Pulmonary artery endothelial cell (primary cell): ENCODE measurements around the gene FAM20B. TPM values are rescaled to one million over a fixed set of nuclear protein-coding genes. Genes with fewer than 3 reads are reported as not detected.

Experiments used
- DNase-seq: peaks from one replicate; pipeline ENCODE4 v3.0.0-alpha.2; 2011; ENCODE audit warnings: low read depth, low spot score
- total RNA-seq: library from RNA; depleted of rRNA; stranded (reverse); fragments of >200 nt; gene quantifications from 2 replicates; pipeline ENCODE4 v1.2.3, GENCODE V29; 2014

Gene FAM20B
- total RNA-seq, 1 donor from 2014 or later: 38.1 TPM

- DNase-seq: no peak
Observed at GRCh38 chr1:179048339-179049124, 22.8 kb downstream of the FAM20B start.

GRCh38 chr1:179052776-179053175 is 27.1 kb downstream of the FAM20B start:
- DNase-seq: no peak

GRCh38 chr1:179053486-179053885 is 27.8 kb downstream of the FAM20B start:
- no peak for DNase-seq

- DNase-seq: no peak
Observed at GRCh38 chr1:179055937-179056336, 30.2 kb downstream of the FAM20B start.

GRCh38 chr1:179058487-179059483 is 33.1 kb downstream of the FAM20B start:
- no peak for DNase-seq

GRCh38 chr1:179061360-179062282 is 35.9 kb downstream of the FAM20B start:
- no peak for DNase-seq

GRCh38 chr1:179066471-179066870 is 40.8 kb downstream of the FAM20B start:
- no peak for DNase-seq

- DNase-seq: no peak
Observed at GRCh38 chr1:179077396-179077795, 51.7 kb downstream of the FAM20B start.

GRCh38 chr1:179079113-179079761 is 53.5 kb downstream of the FAM20B start:
- peak; percentile 43 for DNase-seq

GRCh38 chr1:179080866-179081686 is 55.4 kb downstream of the FAM20B start:
- no peak for DNase-seq

GRCh38 chr1:179081687-179082332 is 56.1 kb downstream of the FAM20B start, which contains the start of gene TOR3A:
Gene TOR3A (plus strand): TSS chr1:179082070. CDS start chr1:179082129, 59 bp downstream.
- peak; percentile 50 for DNase-seq

GRCh38 chr1:179082333-179082998 is 56.8 kb downstream of the FAM20B start:
- no peak for DNase-seq

GRCh38 chr1:179082999-179083335 is 57.3 kb downstream of the FAM20B start:
- no peak for DNase-seq

- no peak for DNase-seq
Observed at GRCh38 chr1:179083533-179083932, 57.8 kb downstream of the FAM20B start.

- peak; percentile 47 for DNase-seq
Observed at GRCh38 chr1:179087665-179088064, 62.0 kb downstream of the FAM20B start.

GRCh38 chr1:179089827-179090482 is 64.3 kb downstream of the FAM20B start:
- no peak for DNase-seq

GRCh38 chr1:179090522-179090921 is 64.8 kb downstream of the FAM20B start:
- DNase-seq: no peak

GRCh38 chr1:179090923-179091322 is 65.2 kb downstream of the FAM20B start:
- no peak for DNase-seq
